Middle frontal gyrus (tissue), 1 donor: Measurements from ENCODE around the gene TCF19.
"Not testable (repeated sequence)": the region's sequence is repeated elsewhere in the genome, so short reads cannot be mapped to it uniquely, and the experiment has no call there.

ENCODE experiments used
- DNase-seq: peaks from one replicate; pipeline ENCODE4 v3.0.0-alpha.2; 2015; ENCODE audit warnings: low spot score; ENCODE audit errors: extremely low spot score

The TCF19 gene

GRCh38 chr6:31161216-31162126, 3.1 kb downstream of the TCF19 start:
- no peak for DNase-seq

GRCh38 chr6:31162463-31163165, 4.2 kb downstream of the TCF19 start:
- DNase-seq: no peak

- DNase-seq: no peak
Measured at GRCh38 chr6:31163922-31164321, 5.5 kb downstream of the TCF19 start.

- not testable (repeated sequence) for DNase-seq
Measured at GRCh38 chr6:31164475-31165063, 6.2 kb downstream of the TCF19 start.

- not testable (repeated sequence) for DNase-seq
Measured at GRCh38 chr6:31165064-31165832, 6.9 kb downstream of the TCF19 start.

- no peak for DNase-seq
Measured at GRCh38 chr6:31165986-31166385, 7.6 kb downstream of the TCF19 start.

GRCh38 chr6:31168606-31169005, 10.2 kb downstream of the TCF19 start:
- no peak for DNase-seq

- DNase-seq: no peak
Measured at GRCh38 chr6:31169123-31169857, 10.9 kb downstream of the TCF19 start.

GRCh38 chr6:31169858-31170599, 11.6 kb downstream of the TCF19 start:
- DNase-seq: not testable (repeated sequence)

GRCh38 chr6:31170600-31170881, 12.2 kb downstream of the TCF19 start, which contains the start of gene POU5F1:
Gene POU5F1, minus strand, starts transcription at chr6:31170682. Its CDS starts 62 bp downstream, at chr6:31170620.
- DNase-seq: no peak

- DNase-seq: no peak
Measured at GRCh38 chr6:31170987-31171671, 12.7 kb downstream of the TCF19 start.

GRCh38 chr6:31171931-31172905, 13.8 kb downstream of the TCF19 start:
- DNase-seq: no peak

- DNase-seq: no peak
Measured at GRCh38 chr6:31172973-31173384, 14.6 kb downstream of the TCF19 start.

- DNase-seq: no peak
Measured at GRCh38 chr6:31173406-31173805, 15.0 kb downstream of the TCF19 start.

- no peak for DNase-seq
Measured at GRCh38 chr6:31174378-31174777, 16.0 kb downstream of the TCF19 start.

GRCh38 chr6:31175971-31176370, 17.6 kb downstream of the TCF19 start:
- no peak for DNase-seq

- no peak for DNase-seq
Measured at GRCh38 chr6:31178143-31179041, 20.0 kb downstream of the TCF19 start.
